GM20431 (cell line): Measurements from ENCODE around the gene BDKRB1.

Experiments used
- in situ Hi-C: fragments of 300-500 bp; cut with MseI, MboI; formaldehyde crosslinking; loops from one replicate; pipeline ENCODE4 v1.15.0; 2020; ENCODE audit warnings: low sequenced_read_pairs; ENCODE audit not compliant: unreplicated experiment

The BDKRB1 gene

DNA sequence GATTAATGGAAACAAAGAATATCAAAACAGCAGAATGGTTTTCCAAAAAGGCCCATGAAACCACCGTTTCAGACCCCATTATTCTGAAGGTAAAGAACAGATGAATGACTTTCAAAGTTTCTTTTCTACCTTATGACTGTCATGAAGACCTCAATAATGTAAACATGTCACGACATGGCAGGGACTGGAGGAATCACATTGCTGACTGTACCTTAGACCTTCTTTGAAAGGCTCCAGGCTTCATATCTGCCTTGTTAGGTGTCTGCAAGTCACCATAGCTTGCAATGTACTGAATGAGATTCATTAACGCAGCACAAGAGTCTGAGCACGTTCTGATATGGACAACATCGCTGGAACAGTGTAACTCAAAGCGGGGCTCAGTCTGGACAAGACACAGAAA, 54.9 kb downstream of the BDKRB1 start:
- in situ Hi-C loops: no loop called here
